GM23248 (cell line): ENCODE results near the gene KAZN.

ENCODE experiments used
- EZH2 ChIP-seq: fragments of 200-600 bp; sonication (generic); IDR thresholded peaks from 2 replicates; pipeline ENCODE4 v1.6.1; 2018; ENCODE audit warnings: antibody characterized with exemption, mild to moderate bottlenecking; ENCODE audit not compliant: insufficient read depth, poor library complexity, severe bottlenecking
- EZH2phosphoT487 ChIP-seq: fragments of 200-600 bp; sonication (generic); IDR thresholded peaks from 2 replicates; pipeline ENCODE4 v1.6.1; 2018; ENCODE audit warnings: antibody characterized with exemption, moderate library complexity, mild to moderate bottlenecking, low read depth; ENCODE audit not compliant: insufficient read depth

- TF ChIP-seq EZH2phosphoT487 = no peak
- no peak for TF ChIP-seq EZH2
Observed at GRCh38 chr1:15151871-15152270, 553.4 kb downstream of the KAZN start.
